H54 (cell line): Measurements from ENCODE around the gene FANCI.

Source experiments
- DNase-seq: peaks from one replicate; pipeline ENCODE4 v3.0.0; 2011; ENCODE audit warnings: low spot score, mixed read lengths; ENCODE audit not compliant: insufficient read length
- FAIRE-seq: peaks from 3 replicates; lab custom pipeline; 2011; peaks lifted over from hg19 to GRCh38; lab: Jason Lieb, UNC
- POLR2A ChIP-seq: IDR thresholded peaks from 2 replicates; pipeline ENCODE4 v1.6.1; 2011; ENCODE audit warnings: low read depth, mild to moderate bottlenecking, low read length

The FANCI gene

GRCh38 chr15:89338036-89338435 is 94.3 kb downstream of the FANCI start:
- no peak for TF ChIP-seq POLR2A
- DNase-seq = no peak
- FAIRE-seq = no peak

- no peak for TF ChIP-seq POLR2A
- FAIRE-seq = no peak
Measured at GRCh38 chr15:89340573-89340972, 96.8 kb downstream of the FANCI start.

GRCh38 chr15:89341316-89342005 is 97.7 kb downstream of the FANCI start:
- DNase-seq (no peak), FAIRE-seq (no peak)
- no peak for TF ChIP-seq POLR2A

More at GRCh38 chr15:89340573-89340972, 96.8 kb downstream of the FANCI start:
- no peak for DNase-seq

GRCh38 chr15:89342840-89343239 is 99.1 kb downstream of the FANCI start:
- FAIRE-seq = no peak

GRCh38 chr15:89345248-89345647 is 101.5 kb downstream of the FANCI start:
- DNase-seq (no peak), FAIRE-seq (no peak)
- TF ChIP-seq POLR2A = no peak

More at GRCh38 chr15:89342840-89343239, 99.1 kb downstream of the FANCI start:
- no peak for DNase-seq
- no peak for TF ChIP-seq POLR2A

- no peak for DNase-seq
- no peak for TF ChIP-seq POLR2A
- no peak for FAIRE-seq
Measured at GRCh38 chr15:89346516-89347231, 102.9 kb downstream of the FANCI start.

- TF ChIP-seq POLR2A = no peak
- DNase-seq = no peak
- FAIRE-seq = no peak
Measured at GRCh38 chr15:89349206-89349558, 105.4 kb downstream of the FANCI start.

GRCh38 chr15:89352476-89352875 is 108.7 kb downstream of the FANCI start:
- no peak for FAIRE-seq
- no peak for DNase-seq
- no peak for TF ChIP-seq POLR2A

GRCh38 chr15:89353991-89354390 is 110.2 kb downstream of the FANCI start:
- no peak for FAIRE-seq
- no peak for TF ChIP-seq POLR2A
- DNase-seq = no peak

- no peak for TF ChIP-seq POLR2A
- no peak for FAIRE-seq
- no peak for DNase-seq
Measured at GRCh38 chr15:89356634-89357298, 113.0 kb downstream of the FANCI start.

- no peak for DNase-seq
- no peak for TF ChIP-seq POLR2A
- no peak for FAIRE-seq
Measured at GRCh38 chr15:89358435-89358754, 114.6 kb downstream of the FANCI start.

GRCh38 chr15:89358755-89359439 is 115.1 kb downstream of the FANCI start:
- no peak for TF ChIP-seq POLR2A
- DNase-seq (peak; percentile 78), FAIRE-seq (no peak)

GRCh38 chr15:89359471-89360293 is 115.9 kb downstream of the FANCI start:
- DNase-seq (no peak), FAIRE-seq (no peak)
- no peak for TF ChIP-seq POLR2A

GRCh38 chr15:89360294-89360971 is 116.7 kb downstream of the FANCI start:
- TF ChIP-seq POLR2A = no peak

More at GRCh38 chr15:89360294-89360971, 116.7 kb downstream of the FANCI start:
- DNase-seq (no peak), FAIRE-seq (no peak)
